Panc1 (cell line): Measurements from ENCODE around the gene MEA1. TPM values are rescaled to one million over a fixed set of nuclear protein-coding genes. Genes with fewer than 3 reads are reported as not detected.
A peak's percentile ranks its signal among the peaks of the same experiment; 100 is the strongest.

Source experiments
- ATAC-seq: fragments of 200-7000 bp; cut with Tn5 transposase; 2 replicates; pipeline ENCODE4 v1.9.1; 2020; ENCODE audit warnings: mild to moderate bottlenecking, moderate library complexity
- BruUV-seq: library from RNA; stranded (reverse); fragments of 400-500 nt; replicated peaks from 2 replicates; lab custom pipeline; 2021; lab: Mats Ljungman, UMichigan
- CTCF ChIA-PET: fragments of 300-600 bp; sonication (Branson Sonifier 250); formaldehyde crosslinking; loops from one replicate; lab custom pipeline; 2022; ENCODE audit warnings: antibody characterized with exemption; lab: Charles Lee
- POLR2A ChIA-PET: fragments of 300-600 bp; sonication (Branson Sonifier 250); formaldehyde crosslinking; loops from one replicate; lab custom pipeline; 2022; ENCODE audit warnings: antibody characterized with exemption; lab: Charles Lee
- DNase-seq: peaks from one replicate; pipeline ENCODE4 v3.0.0-alpha.2; 2010; ENCODE audit warnings: low read depth, low spot score
- H3K27ac ChIP-seq: 2 replicates; pipeline ENCODE4 v1.5.1; 2011; ENCODE audit warnings: mild to moderate bottlenecking, low read length, inconsistent platforms
- H3K27me3 ChIP-seq: fragments of 200-500 bp; sonication (Bioruptor generic); 2 replicates; pipeline ENCODE4 v1.6.0; 2014; ENCODE audit warnings: low read length, inconsistent platforms; ENCODE audit not compliant: control insufficient read depth, insufficient read depth
- H3K36me3 ChIP-seq: fragments of 200-500 bp; sonication (Bioruptor generic); 2 replicates; pipeline ENCODE4 v1.5.1; 2014; ENCODE audit warnings: inconsistent platforms, mild to moderate bottlenecking, low read length, moderate library complexity; ENCODE audit not compliant: control insufficient read depth, insufficient read depth
- H3K4me1 ChIP-seq: 2 replicates; pipeline ENCODE4 v1.5.1; 2011; ENCODE audit warnings: inconsistent platforms, mild to moderate bottlenecking, low read length, moderate library complexity; ENCODE audit not compliant: control insufficient read depth, insufficient read depth
- H3K4me3 ChIP-seq, 2 experiments: 2 replicates each; pipeline ENCODE4 v1.5.1; 2011 to 2012; ENCODE audit warnings: low read depth in 2 of 2, low read length in 2 of 2, mild to moderate bottlenecking in 2 of 2, inconsistent platforms in 1 of 2, moderate library complexity in 1 of 2
- H3K9me3 ChIP-seq: fragments of 200-500 bp; sonication (Bioruptor generic); 2 replicates; pipeline ENCODE4 v1.5.1; 2014; ENCODE audit warnings: low read depth, mild to moderate bottlenecking, inconsistent platforms, low read length, moderate library complexity; ENCODE audit not compliant: control insufficient read depth, insufficient read depth
- CTCF ChIP-seq: fragments of 450-650 bp; IDR thresholded peaks from 2 replicates; pipeline ENCODE4 v1.5.1; 2017; ENCODE audit warnings: mild to moderate bottlenecking
- POLR2AphosphoS5 ChIP-seq: IDR thresholded peaks from 2 replicates; pipeline ENCODE4 v1.6.1; 2012; ENCODE audit warnings: mild to moderate bottlenecking, low read depth, low read length, moderate library complexity
- REST ChIP-seq, 2 experiments: IDR thresholded peaks; 2 replicates each; pipeline ENCODE4 v1.6.1; 2011 to 2012; ENCODE audit warnings: low read depth in 2 of 2, control low read depth in 1 of 2, low read length in 1 of 2, mild to moderate bottlenecking in 1 of 2, moderate library complexity in 1 of 2; ENCODE audit not compliant: insufficient read depth in 1 of 2
- SIN3A ChIP-seq: IDR thresholded peaks from 2 replicates; pipeline ENCODE4 v1.6.1; 2012; ENCODE audit warnings: low read depth, mild to moderate bottlenecking, low read length, moderate library complexity, borderline replicate concordance; ENCODE audit not compliant: insufficient read depth
- TCF7L2 ChIP-seq: IDR thresholded peaks from 2 replicates; pipeline ENCODE4 v1.6.1; 2011; ENCODE audit warnings: mild to moderate bottlenecking, low read depth, low read length, inconsistent platforms
- in situ Hi-C: cut with HindIII; loops from 2 replicates; pipeline ENCODE4 v1.10.0; 2016; ENCODE audit warnings: low sequenced_read_pairs, low pct_unique_long_range_greater_than_20kb
- intact Hi-C: fragments of 100-400 bp; cut with micrococcal nuclease; formaldehyde crosslinking; loops from one replicate; pipeline ENCODE4 v1.10.0; 2022; ENCODE audit not compliant: unreplicated experiment
- total RNA-seq: library from RNA; stranded (reverse); gene quantifications from one replicate; pipeline ENCODE4 v1.2.1, GENCODE V29; 2021; ENCODE audit not compliant: unreplicated experiment

Gene MEA1
- total RNA-seq, 1 experiment from 2014 or later: 111 TPM

- no peak for ATAC-seq
- in situ Hi-C loops: no loop called here
- H3K27ac ChIP-seq: peak overlapping the region; percentile 49; the same call in 1 of the 2 replicates
- ChIA-PET CTCF (no interaction called here), POLR2A (no interaction called here)
- H3K27me3 ChIP-seq: no peaks in the 10 kb centered on the region
- intact Hi-C loops: no loop called here
- peaks cover 18% of the 10 kb centered on the region; the same call in 1 of the 2 replicates for H3K4me1 ChIP-seq
- H3K4me3 ChIP-seq: no peak overlapping the region
- no TSS peak for BruUV-seq
- no peak for DNase-seq
- H3K9me3 ChIP-seq: no peaks in the 10 kb centered on the region
- TF ChIP-seq CTCF (no peak), TCF7L2 (no peak), REST (IDR thresholded peaks at IDR 0.05; ENCODE audit: insufficient read depth in 1 of 2, low read depth in 2 of 2, low read length in 1 of 2) (no peak), SIN3A (no peak), POLR2AphosphoS5 (no peak)
- no peaks in the 10 kb centered on the region; the same call in 1 of the 2 replicates for H3K36me3 ChIP-seq
Measured at GRCh38 chr6:42981836-42982235, 31.9 kb downstream of the MEA1 start.

- intact Hi-C loops: no loop called here
- POLR2A ChIA-PET: interaction anchor here (0.5 to 0.7 kb wide), 3 partner anchors 84 to 1240 kb away, joined by 5 to 7 read pairs (median 6); partner anchors contain the start of gene RPL7L1
- TF ChIP-seq POLR2AphosphoS5: no peak
- TF ChIP-seq CTCF: no peak
- TF ChIP-seq SIN3A: no peak
- TF ChIP-seq TCF7L2: no peak
- TF ChIP-seq REST (IDR thresholded peaks at IDR 0.05; ENCODE audit: insufficient read depth in 1 of 2, low read depth in 2 of 2, low read length in 1 of 2): no peak
Measured at GRCh38 chr6:42979523-42980177, 34.1 kb downstream of the MEA1 start.

More at GRCh38 chr6:42979523-42980177, 34.1 kb downstream of the MEA1 start:
- Histone ChIP-seq H3K36me3 (no peaks in the 10 kb centered on the region; the same call in 1 of the 2 replicates), H3K9me3 (no peaks in the 10 kb centered on the region), H3K4me3 (peak overlapping the region; percentile 72 to 81), H3K27me3 (no peaks in the 10 kb centered on the region), H3K27ac (peak overlapping the region; percentile 91), H3K4me1 (peaks cover 15% of the 10 kb centered on the region; the same call in 1 of the 2 replicates)
- in situ Hi-C loops: no loop called here
- DNase-seq: no peak
- peak; percentile 16 for ATAC-seq
- CTCF ChIA-PET: no interaction called here
- no TSS peak for BruUV-seq
